ENCODE data around the gene STAM2.
"Not testable (repeated sequence)": the region's sequence is repeated elsewhere in the genome, so short reads cannot be mapped to it uniquely, and the experiment has no call there.

The STAM2 gene

DNA sequence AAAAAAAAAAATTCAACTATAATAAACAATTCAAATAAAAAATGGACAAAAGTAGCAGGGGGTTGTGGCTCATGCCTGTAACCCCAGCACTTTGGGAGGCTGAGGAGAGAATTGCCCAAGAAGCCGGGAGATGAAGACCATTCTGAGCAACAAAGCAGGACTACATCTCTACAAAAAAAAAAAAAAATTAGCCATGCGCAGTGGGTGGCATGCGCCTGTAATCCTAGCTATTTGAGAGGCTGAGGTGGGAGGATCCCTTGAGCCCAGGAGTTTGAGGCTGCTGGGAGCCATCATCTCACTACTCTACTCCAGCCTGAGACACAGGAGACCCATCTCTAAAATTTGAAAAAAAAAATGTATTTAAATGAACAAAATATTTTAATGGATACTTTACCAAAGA, 72.3 kb downstream of the STAM2 start:
- DNase-seq: no peak

GRCh38 chr2:152100961-152101360, 74.6 kb downstream of the STAM2 start:
- no peak for DNase-seq

DNA sequence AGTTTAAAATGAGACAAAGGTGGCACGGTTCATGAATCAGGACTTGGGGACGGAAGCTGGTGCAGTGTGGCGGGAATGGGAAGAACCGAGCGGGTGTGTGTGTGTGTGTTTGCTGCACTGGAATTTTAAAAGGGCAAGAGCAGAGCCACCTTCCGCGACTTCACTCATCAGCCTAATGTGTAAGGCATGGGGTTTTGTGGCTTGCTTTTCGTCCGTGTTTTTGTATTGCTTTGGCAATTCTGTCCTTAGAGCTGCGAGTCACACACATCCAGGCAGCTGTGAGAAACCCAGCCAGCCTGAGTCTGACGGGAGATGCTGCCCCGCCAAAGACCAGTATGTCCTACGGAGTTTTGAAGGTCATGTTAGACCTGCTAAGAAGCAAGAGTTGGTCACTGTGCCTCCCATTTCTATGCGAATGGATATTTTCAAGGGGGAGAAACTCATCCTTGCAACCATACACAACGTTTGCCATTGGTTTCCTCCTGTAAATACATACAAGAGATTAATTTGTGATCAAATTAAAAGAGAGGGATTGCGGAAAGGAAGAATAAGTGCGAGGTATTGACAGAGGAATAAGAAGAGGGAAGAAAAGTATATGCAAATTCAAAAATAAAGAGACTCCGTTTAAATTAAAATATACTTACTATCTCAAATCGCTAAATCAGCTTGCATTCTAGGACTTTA, 76.1 kb downstream of the STAM2 start:
- DNase-seq: peak; percentile 22 to 30

DNA sequence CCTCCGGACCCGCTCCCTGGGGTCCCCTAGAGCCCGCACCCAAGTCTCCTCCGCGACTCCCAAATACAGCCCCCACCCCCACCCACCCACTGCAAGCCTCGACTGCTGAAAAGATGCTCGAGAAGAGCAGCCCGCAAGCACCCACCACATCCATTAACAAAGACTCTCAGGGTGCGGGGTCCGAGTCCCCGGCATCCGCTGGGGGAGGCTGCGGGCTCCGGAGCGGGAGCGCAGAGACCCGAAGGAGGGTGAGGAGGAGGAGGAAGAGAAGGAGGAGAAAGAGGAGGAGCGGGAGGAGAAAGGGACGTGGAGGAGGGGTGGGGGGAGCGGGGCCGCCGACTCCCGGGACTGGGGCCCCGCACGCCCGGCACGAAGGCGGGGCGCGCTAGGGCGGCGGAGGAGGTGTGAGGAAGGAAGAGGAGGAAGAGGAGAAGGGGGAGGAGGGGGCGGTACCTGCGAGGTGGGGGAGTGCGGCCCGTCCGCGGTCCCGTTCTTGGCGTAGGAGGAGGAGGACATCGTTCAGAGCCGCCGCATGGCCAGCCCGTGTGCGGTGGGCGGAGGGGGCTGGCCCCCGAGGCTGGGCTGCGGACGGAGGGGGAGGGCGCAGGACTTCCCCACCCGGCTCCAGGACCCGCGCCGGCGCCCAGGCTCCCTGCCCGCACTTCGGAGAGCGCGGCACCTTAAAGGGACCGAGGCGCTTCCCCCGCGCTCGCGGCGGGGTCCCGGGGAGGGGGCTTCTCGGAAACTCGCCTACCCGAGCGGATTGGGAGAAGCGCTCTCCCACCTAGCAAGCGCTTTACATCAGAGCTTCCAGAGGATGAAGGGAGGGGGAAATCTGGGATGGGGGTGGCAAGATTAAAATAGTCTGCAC, 76.8 kb downstream of the STAM2 start, which contains the start of gene CACNB4:
CACNB4 (minus strand) TSS at position 549 of the 871 bp plus-strand sequence.
- peak; percentile 10 to 41 for DNase-seq

DNA sequence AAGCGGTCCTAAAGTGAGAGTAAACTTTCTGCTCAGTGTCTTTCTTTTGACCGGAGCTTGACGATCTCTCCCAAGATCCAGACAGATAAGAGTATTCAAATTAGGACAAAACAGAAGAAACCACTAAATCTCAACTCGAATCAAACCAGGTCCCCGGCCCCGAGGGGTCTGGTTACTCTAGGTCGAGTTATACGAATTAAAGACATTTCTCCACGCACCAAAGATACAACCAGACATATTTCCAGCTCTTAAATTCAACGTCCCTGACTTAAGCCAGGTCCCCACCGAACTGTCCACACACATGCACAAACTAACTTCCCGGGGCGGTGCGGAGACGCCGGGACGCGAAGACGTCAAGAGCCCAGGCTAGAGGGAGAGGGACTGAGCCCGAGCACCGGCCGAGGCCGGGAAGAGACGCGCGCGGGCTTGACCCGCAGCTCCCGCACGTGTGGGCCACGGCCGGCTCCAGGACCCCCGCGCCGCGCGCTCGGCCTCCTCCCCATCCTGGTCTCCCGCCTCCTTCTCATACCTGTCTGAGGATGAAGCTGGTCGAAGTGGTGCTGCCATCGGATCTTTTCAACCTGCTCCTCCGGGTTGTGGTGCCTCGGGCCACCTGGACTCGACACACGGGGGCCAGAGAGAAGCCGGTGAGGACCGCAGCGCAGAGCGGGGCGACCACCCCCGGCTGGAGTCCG, 77.6 kb downstream of the STAM2 start:
- DNase-seq: no peak

GRCh38 chr2:152097290-152097800, 78.2 kb downstream of the STAM2 start:
- peak; percentile 23 to 30 for DNase-seq

- DNase-seq: no peak
Observed at GRCh38 chr2:152095146-152095545, 80.4 kb downstream of the STAM2 start.

DNA sequence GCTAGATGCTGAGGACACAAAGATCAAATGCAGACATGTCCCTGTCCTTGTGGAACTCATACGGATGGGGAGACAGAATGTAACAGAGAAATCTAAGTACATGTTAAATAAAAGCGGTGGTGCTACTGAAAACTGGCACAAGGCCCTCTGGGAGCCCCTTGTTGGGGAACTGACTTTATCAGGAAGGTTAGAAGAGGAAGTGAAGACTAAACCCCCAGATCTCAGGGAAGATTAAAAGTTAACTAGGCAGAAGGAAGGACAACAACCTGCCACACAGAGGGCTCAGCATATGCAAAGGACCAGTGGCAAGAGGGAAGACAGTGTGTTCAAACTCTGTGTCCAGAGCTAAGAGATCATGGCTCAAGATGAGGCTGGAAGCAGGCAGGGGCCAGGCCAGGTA, 81.5 kb downstream of the STAM2 start:
- peak in 1 of 2 experiments; percentile 21 for DNase-seq

DNA sequence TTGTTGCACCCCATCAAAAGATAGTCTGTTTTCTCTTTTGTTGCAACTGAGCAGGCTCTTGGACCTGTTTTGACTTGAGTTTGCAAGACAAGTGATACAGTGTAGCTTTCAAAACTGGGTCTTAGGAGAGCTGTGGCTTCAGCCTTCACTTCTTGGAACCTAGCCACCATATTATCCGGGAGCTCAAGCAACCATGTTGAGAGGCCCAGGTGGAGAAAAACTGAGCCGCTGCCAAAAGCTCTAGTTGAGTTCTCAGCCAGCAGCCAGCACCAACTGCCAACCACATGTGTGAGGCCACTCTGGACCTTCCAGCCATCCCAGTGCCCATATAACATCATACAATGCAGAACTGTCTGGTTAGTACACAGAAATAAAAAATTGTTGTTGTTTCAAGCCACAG, 82.1 kb downstream of the STAM2 start:
- no peak for DNase-seq

- no peak for DNase-seq
Observed at GRCh38 chr2:152092095-152092494, 83.5 kb downstream of the STAM2 start.

DNA sequence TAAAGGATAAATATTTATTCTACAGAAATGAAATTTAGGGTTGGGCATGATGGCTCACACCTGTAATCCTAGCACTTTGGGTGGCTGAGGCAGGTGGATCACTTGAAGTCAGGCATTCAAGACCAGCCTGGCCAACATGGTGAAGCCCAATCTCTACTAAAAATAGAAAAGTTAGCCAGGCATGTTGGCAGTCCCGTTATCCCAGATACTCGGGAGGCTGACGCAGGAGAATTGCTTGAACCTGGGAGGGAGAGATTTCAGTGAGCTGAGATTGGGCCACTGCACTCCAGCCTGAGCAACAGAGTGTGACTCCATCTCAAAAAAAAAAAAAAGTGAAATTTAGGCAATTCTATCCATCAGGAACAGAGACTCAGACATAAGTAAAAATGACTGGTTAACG, 84.8 kb downstream of the STAM2 start:
- not testable (repeated sequence) for DNase-seq

DNA sequence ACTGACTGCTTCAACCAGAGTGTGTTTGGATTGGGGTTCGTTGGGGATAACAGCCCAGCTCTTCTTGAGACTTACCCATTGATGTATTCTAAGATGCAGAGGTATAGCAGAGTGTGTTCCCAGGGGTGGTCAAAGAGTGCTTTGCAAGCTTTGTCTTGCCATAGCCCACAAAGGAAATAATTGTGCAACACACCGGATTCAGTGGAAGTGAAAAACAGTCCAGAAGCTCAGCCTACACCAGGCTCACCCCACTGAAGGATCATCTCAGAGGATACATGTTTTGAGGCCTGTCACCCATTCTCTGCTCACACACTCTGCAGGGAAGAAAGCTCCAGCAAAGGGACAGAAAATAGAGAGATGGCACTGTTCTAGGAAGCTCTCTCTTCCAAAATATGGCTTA, 86.3 kb downstream of the STAM2 start:
- peak; percentile 88 to 94 for DNase-seq

DNA sequence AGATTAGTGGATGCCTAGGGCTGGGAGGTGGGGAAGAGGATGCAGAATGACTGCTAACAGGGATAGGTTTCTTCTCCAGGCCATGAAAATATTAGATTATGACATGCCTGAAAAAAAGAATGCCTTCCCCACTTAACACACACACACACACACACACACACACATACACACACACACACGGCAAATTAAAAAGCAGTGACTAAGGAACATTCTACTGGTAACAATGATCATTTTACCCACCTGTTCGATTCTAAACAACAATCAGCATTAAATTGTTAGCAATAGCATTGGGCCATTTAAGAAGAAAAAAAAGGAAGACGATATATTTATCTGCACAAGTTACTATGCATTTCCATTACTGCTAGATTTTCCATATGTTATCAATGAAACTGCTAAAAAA, 87.6 kb downstream of the STAM2 start:
- no peak for DNase-seq

- DNase-seq: no peak
Observed at GRCh38 chr2:152086231-152086630, 89.3 kb downstream of the STAM2 start.

DNA sequence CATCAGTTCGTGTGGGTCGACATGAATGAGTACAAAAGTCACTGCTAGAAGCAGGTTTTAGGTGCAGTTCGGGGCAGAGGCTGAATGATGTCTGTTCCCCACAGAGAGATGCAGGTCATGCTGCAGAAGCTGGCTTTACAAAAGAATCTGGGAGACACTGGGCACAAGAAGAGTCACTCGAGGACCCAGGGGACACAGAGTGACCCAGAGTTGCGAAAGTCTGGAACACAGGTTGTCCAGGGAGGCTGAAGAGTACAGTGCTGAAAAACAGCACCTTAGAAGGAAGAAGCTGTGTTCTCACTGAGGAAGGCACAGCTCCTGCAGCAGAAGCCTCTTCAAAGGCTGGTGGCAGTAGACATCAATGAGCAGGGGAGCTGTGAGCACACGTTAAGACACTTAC, 91.5 kb downstream of the STAM2 start:
- peak in 1 of 2 experiments; percentile 6 for DNase-seq

DNA sequence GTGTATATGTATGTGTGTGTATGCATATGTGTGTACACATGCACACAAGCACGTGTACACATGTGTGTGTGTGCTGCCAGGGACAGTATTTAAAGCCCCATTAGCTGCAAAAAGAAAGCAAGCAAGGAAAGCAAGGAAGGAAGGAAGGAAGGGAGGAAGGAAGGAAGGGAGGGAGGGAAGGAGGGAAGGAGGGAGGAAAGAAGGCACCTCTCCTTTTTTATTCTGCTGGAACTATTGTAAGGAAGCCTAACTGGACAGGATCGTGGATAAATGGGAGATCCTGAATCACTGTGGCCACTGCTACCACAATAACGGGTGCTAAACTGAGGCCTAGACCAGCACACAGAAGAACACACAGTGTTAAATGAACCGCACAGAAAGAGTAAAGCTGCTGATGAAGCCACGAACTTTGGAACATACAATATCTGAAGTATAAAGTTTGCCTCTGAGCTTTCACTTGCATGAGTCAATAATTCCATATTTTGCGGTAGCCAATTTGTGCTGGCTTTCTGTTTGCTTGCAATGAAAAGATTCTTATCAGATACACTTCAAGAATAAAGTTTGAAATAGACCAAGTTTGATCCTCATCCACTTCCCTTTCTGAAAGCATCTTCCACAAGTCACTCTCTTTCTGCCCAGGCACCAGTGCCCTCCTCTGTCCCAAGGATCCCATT, 92.2 kb downstream of the STAM2 start:
- DNase-seq: no peak

DNA sequence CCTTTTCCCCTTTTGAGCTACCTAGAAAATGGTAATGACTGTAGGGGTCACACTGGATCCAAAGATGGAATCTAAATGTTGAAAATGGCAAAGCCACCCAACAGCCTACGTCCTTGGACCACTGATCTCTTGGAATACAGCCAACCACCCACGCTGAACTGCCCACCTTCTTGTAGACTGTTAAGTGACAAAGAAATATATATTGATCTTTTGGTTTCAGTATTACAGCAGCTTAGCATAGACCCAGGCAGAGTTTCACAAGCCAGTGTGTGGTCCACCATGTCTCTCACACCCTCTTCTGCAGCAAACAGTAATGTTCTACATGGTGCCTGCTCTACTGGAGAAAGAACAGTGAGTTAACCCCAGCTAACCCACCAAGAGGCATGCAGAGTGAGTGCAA, 96.9 kb downstream of the STAM2 start:
- DNase-seq: no peak

DNA sequence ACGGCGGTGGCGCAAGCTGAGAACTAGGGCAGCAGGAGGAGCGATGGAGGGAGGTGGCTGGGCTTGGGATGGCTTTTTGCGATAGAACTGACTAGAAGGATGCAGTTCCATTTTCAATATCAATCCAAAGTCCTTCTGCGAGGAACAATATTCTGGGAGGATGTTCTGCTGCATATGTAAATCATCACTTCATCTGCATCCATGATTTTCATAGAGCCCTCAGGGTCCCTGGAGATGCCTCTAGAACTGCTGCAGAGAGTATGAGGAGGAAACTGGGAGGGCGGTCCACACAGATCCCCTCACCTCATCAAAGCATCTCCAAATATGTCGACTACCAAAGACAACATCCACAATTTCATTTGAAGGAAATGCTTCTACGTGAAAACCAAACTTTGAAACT, 97.5 kb downstream of the STAM2 start:
- no peak for DNase-seq

DNA sequence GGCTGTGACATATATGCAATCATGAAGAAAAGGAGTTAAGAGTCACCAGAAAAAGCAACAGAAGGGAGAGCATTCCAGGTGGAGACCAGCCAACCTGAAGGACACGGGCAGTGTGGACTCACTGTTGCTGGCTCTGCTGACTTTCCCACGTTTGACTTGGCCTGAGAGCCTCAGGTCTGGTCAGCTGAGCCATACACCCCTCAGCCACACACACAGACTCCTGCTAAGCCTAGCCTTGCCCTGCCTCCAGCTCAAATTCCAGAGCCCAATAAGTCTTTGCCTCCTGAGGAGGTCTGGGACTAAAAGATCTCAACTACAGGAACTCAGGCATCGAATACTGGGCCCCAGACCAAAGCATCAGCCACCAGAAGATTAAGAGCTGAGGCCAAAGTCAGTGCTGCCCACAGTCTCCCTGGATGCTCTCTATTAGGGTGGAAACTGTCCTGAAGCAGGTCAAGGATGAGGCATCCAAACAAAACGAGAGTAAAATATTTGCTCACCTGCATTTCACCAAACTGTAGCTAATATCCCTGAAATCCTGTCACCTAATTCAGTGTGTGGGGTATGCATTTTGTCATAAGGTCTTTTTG, 100.0 kb downstream of the STAM2 start:
- DNase-seq: no peak

DNA sequence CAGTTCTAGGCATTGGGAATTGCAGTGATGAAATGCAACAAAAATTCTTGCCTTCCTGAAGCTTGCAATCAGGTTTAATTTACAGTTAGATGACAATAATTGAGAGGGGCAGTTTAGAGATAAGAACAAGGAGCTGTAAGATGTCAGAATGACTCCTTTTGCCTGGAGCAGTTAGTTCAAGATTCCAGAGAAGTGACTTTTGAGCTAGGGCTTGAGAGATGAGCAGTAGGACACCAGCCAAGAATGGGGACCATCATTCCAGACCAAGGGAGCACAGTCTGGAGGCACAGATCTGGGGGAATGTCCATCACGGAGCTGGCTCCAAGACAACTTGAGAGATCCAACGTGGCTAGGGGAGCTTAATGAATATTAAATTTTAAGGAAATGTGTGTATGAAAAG, 103.6 kb downstream of the STAM2 start:
- DNase-seq: no peak

- DNase-seq: no peak
Observed at GRCh38 chr2:152071518-152071917, 104.0 kb downstream of the STAM2 start.

DNA sequence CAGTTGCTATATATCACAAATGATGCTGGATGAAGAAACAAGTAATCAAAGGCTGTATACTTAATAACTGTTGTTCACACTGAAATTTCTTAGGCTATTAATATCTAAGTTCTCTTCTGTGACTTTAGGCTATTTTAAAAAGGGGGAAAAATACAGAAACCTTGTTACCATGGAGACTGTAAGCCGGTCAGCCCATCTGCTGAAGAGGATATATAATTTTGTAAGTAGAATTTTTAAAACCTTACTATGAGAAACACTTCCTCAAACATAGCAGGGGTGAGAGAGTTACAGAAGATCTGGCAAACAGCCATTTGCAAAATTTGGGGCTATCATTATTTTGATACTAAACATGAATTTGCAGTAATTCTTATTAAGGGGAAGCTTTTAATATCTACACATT, 104.5 kb downstream of the STAM2 start:
- DNase-seq: peak; percentile 75
